ENCODE measurements around the gene ZNF100.

The ZNF100 gene

DNA sequence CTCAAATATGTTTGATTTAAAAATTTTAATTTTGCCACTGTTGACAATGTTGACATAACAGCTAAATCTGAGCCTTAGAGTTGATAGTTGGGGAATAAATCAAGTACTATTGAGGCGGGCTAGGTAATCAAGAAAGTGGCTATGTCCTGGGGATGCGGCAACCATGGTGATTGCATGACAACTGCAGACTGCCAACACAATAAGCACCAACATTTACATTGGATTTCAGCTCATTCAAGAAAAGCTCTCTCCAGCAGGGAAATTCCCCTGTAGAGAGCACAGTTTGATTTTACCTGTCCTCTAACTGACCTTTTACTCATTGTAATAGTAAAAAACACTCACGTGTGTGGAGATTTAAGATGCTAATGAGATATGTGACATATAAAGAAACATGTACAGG is 63.1 kb downstream of the ZNF100 start:
- Histone ChIP-seq H3K27me3 (ENCODE audit: control insufficient read depth in 1 of 2, insufficient read depth in 2 of 2, low read length in 2 of 2) (no peaks in the 10 kb centered on the region), H3K4me1 (ENCODE audit: control insufficient read depth, insufficient read depth, low read length) (no peaks in the 10 kb centered on the region), H3K4me3 (ENCODE audit: low read length in 2 of 2) (no peak overlapping the region), H3K27ac (ENCODE audit: low read length) (no peak overlapping the region), H3K9me3 (ENCODE audit: control insufficient read depth in 2 of 2, low read length in 2 of 2) (no peaks in the 10 kb centered on the region), H3K9ac (ENCODE audit: low read length in 2 of 2) (no peak overlapping the region), H3K36me3 (ENCODE audit: control insufficient read depth in 2 of 2, insufficient read depth in 2 of 2, low read length in 2 of 2) (no peaks in the 10 kb centered on the region)

DNA sequence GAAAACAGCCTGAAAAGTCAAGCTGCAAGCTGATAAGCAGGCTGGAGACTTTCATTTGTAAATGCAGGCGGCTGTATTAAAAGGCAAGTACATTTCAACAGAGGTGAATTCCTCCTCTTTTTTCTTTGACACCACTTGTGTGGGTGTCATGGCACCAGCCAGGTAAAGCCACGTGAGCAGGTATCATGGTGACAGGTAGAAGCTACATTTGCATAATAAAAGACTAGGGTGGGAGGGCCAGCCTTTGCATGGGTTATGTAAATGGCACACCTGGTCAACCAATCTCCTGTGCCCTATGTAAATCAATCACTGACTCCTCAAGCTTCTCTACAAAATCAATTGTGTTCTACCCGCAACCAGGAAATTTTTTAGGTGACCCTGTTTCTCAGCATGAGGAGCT is 68.2 kb downstream of the ZNF100 start:
- peaks cover 3% of the 10 kb centered on the region for H3K4me1 ChIP-seq (ENCODE audit: control insufficient read depth, insufficient read depth, low read length)
- H3K9me3 ChIP-seq (ENCODE audit: control insufficient read depth in 2 of 2, low read length in 2 of 2), result no peaks in the 10 kb centered on the region
- H3K27ac ChIP-seq (ENCODE audit: low read length), result no peak overlapping the region

DNA sequence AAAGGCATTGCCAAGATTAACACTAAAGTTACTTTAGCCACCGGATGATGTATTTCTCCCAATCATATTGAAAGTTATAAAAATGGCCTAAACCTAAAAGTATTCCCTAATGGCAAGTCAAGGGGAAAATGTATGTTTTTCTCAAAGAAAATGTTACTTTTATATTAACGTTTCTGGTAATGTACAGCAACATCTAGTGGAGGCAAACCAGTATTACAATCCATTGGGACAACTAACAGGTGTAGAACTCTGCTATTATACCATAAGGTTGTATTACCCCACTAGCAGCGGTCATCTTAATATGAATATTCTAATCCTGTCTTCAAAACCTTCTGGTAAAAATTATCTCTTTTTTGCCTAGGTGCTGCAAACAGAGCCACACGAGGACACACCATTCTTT is 69.2 kb downstream of the ZNF100 start:
- no peak overlapping the region for H3K4me3 ChIP-seq (ENCODE audit: low read length in 2 of 2)
- H3K36me3 ChIP-seq (ENCODE audit: control insufficient read depth in 2 of 2, insufficient read depth in 2 of 2, low read length in 2 of 2), result no peaks in the 10 kb centered on the region
- no peak overlapping the region for H3K27ac ChIP-seq (ENCODE audit: low read length)
- no peak overlapping the region for H3K9ac ChIP-seq (ENCODE audit: low read length in 2 of 2)
- no peaks in the 10 kb centered on the region for H3K27me3 ChIP-seq (ENCODE audit: control insufficient read depth in 1 of 2, insufficient read depth in 2 of 2, low read length in 2 of 2)
- H3K4me1 ChIP-seq (ENCODE audit: control insufficient read depth, insufficient read depth, low read length), result peaks cover 3% of the 10 kb centered on the region
- H3K9me3 ChIP-seq (ENCODE audit: control insufficient read depth in 2 of 2, low read length in 2 of 2), result no peaks in the 10 kb centered on the region

More for the DNA sequence above, 68.2 kb downstream of the ZNF100 start:
- no peaks in the 10 kb centered on the region for H3K27me3 ChIP-seq (ENCODE audit: control insufficient read depth in 1 of 2, insufficient read depth in 2 of 2, low read length in 2 of 2)
- no peak overlapping the region for H3K4me3 ChIP-seq (ENCODE audit: low read length in 2 of 2)
- H3K36me3 ChIP-seq (ENCODE audit: control insufficient read depth in 2 of 2, insufficient read depth in 2 of 2, low read length in 2 of 2), result no peaks in the 10 kb centered on the region
- no peak overlapping the region for H3K9ac ChIP-seq (ENCODE audit: low read length in 2 of 2)

DNA sequence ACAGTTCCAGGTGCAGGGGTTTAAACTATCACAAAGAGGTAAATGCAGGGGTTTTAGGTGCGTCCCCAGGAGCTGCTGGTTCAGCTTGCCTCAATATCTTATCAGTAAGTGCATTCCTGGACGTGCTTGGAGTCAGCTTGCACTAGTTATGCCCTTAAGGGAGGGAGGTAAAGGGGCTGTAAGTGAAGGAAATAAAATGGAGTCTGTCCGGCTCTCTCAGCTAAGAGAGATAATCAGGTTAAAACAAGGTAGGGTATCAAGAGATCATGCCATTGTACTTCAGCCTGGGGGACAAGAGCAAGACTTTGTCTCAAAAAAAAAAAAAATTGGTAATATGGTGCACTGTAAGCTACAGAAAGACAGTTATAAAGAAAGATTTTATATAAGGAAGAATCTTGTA is 69.7 kb downstream of the ZNF100 start:
- no peaks in the 10 kb centered on the region for H3K27me3 ChIP-seq (ENCODE audit: control insufficient read depth in 1 of 2, insufficient read depth in 2 of 2, low read length in 2 of 2)
- H3K4me1 ChIP-seq (ENCODE audit: control insufficient read depth, insufficient read depth, low read length), result peaks cover 3% of the 10 kb centered on the region
- no peak overlapping the region for H3K27ac ChIP-seq (ENCODE audit: low read length)
- H3K9ac ChIP-seq (ENCODE audit: low read length in 2 of 2), result no peak overlapping the region
- no peaks in the 10 kb centered on the region for H3K9me3 ChIP-seq (ENCODE audit: control insufficient read depth in 2 of 2, low read length in 2 of 2)
- H3K4me3 ChIP-seq (ENCODE audit: low read length in 2 of 2), result peak overlapping the region in 1 of 2 donors; percentile 54
- no peaks in the 10 kb centered on the region for H3K36me3 ChIP-seq (ENCODE audit: control insufficient read depth in 2 of 2, insufficient read depth in 2 of 2, low read length in 2 of 2)

DNA sequence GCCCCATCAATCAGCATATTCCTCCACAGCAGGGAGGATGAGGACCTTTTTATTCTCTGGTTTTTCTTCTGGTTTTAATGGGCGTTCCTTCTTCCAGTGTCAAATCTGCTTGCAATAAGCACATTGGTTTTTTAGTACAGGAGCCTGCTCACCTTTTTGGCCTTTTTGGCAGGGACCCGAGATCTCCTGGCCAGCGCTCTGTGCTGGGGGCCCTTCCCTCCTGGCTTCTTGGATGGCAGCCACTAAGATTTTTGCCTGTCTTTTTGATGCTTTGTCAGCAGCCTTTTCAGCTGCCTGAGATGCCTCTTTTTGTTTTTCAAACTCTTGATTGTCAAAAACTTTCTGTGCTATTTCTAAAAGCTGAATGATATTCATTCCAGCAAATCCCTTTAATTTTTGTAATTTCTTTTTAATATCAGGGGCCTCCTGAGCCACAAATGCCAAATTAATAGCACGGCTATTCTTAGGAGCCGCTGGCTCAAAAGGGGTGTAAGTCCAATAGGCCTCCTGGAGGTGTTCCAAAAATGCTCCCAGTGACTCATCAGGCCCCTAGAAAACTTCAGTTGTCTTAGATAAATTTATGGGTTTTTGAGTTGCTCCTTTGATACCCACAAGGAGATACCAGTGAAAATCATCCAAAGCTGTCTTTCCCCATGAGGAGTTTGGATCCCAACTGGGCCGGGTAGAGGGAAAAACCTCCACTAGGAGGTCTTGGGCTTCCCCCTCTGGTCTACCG is 73.0 kb downstream of the ZNF100 start:
- Histone ChIP-seq H3K27me3 (ENCODE audit: control insufficient read depth in 1 of 2, insufficient read depth in 2 of 2, low read length in 2 of 2) (no peaks in the 10 kb centered on the region), H3K9ac (ENCODE audit: low read length in 2 of 2) (no peak overlapping the region), H3K4me1 (ENCODE audit: control insufficient read depth, insufficient read depth, low read length) (peaks cover 3% of the 10 kb centered on the region), H3K36me3 (ENCODE audit: control insufficient read depth in 2 of 2, insufficient read depth in 2 of 2, low read length in 2 of 2) (no peaks in the 10 kb centered on the region), H3K9me3 (ENCODE audit: control insufficient read depth in 2 of 2, low read length in 2 of 2) (no peaks in the 10 kb centered on the region), H3K27ac (ENCODE audit: low read length) (no peak overlapping the region), H3K4me3 (ENCODE audit: low read length in 2 of 2) (no peak overlapping the region)

DNA sequence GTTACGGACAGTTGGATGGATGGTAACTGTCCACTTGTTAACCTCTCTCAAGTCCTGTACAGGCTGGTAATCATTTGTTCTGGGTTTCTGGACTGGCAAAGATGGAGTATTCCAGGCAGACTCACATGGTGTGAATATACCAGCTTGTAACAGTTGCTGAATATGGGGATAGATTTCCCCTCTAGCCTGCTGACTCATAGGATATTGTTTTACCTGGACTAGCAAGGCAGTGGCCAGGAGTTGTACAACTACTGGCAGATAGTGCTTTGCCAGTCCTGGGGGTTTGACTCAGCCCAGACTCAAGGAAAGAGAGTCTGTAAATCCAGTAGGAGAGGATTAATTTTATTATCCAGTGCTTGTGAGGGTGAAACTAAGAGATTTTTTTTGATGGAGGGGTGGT is 74.0 kb downstream of the ZNF100 start:
- H3K4me3 ChIP-seq (ENCODE audit: low read length in 2 of 2), result no peak overlapping the region
- H3K9ac ChIP-seq (ENCODE audit: low read length in 2 of 2), result no peak overlapping the region
- peaks cover 3% of the 10 kb centered on the region for H3K4me1 ChIP-seq (ENCODE audit: control insufficient read depth, insufficient read depth, low read length)
- no peaks in the 10 kb centered on the region for H3K27me3 ChIP-seq (ENCODE audit: control insufficient read depth in 1 of 2, insufficient read depth in 2 of 2, low read length in 2 of 2)
- H3K27ac ChIP-seq (ENCODE audit: low read length), result no peak overlapping the region
- no peaks in the 10 kb centered on the region for H3K36me3 ChIP-seq (ENCODE audit: control insufficient read depth in 2 of 2, insufficient read depth in 2 of 2, low read length in 2 of 2)
- no peaks in the 10 kb centered on the region for H3K9me3 ChIP-seq (ENCODE audit: control insufficient read depth in 2 of 2, low read length in 2 of 2)

DNA sequence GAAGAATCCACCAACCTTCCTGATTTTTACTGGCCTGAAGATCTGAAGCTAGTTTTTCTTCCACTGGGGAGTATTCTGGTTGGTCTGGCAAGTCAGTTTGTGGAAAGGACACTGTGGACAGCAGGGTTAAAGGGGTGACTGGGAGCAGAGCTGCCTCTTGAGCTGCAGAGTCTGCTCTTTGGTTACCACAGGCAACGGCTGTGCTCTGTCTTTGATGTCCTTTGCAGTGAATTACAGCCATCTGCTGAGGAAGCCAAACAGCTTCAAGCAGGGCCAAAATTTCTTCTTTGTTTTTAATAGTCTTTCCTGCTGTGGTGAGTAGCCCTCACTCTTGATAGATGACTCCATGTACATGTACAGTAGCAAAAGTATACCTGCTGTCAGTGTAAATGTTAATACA is 75.7 kb downstream of the ZNF100 start:
- no peaks in the 10 kb centered on the region for H3K27me3 ChIP-seq (ENCODE audit: control insufficient read depth in 1 of 2, insufficient read depth in 2 of 2, low read length in 2 of 2)
- H3K36me3 ChIP-seq (ENCODE audit: control insufficient read depth in 2 of 2, insufficient read depth in 2 of 2, low read length in 2 of 2), result no peaks in the 10 kb centered on the region
- no peak overlapping the region for H3K4me3 ChIP-seq (ENCODE audit: low read length in 2 of 2)
- no peaks in the 10 kb centered on the region for H3K9me3 ChIP-seq (ENCODE audit: control insufficient read depth in 2 of 2, low read length in 2 of 2)
- H3K9ac ChIP-seq (ENCODE audit: low read length in 2 of 2), result no peak overlapping the region
- peaks cover 2% of the 10 kb centered on the region for H3K4me1 ChIP-seq (ENCODE audit: control insufficient read depth, insufficient read depth, low read length)
- no peak overlapping the region for H3K27ac ChIP-seq (ENCODE audit: low read length)

DNA sequence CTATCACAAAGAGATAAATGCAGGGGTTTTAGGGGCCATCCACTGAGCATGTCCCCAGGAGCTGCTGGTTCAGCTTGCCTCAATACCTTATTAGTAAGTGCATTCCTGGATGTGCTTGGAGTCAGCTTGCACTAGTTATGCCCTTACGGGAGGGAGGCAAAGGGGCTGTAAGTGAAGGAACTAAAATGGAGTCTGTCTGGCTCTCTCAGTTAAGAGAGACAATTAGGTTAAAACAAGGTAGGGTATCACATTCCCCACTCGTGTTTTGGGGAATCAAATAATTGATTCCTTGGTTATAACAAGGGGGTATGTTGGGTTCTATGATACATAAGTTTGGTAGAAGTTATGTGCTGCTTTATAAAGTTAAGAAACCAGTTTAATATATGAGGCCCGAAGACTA is 78.9 kb downstream of the ZNF100 start:
- no peaks in the 10 kb centered on the region for H3K4me1 ChIP-seq (ENCODE audit: control insufficient read depth, insufficient read depth, low read length)
- no peaks in the 10 kb centered on the region for H3K27me3 ChIP-seq (ENCODE audit: control insufficient read depth in 1 of 2, insufficient read depth in 2 of 2, low read length in 2 of 2)
- H3K9me3 ChIP-seq (ENCODE audit: control insufficient read depth in 2 of 2, low read length in 2 of 2), result no peaks in the 10 kb centered on the region
- no peaks in the 10 kb centered on the region for H3K36me3 ChIP-seq (ENCODE audit: control insufficient read depth in 2 of 2, insufficient read depth in 2 of 2, low read length in 2 of 2)
- H3K27ac ChIP-seq (ENCODE audit: low read length), result no peak overlapping the region
- H3K4me3 ChIP-seq (ENCODE audit: low read length in 2 of 2), result no peak overlapping the region
- H3K9ac ChIP-seq (ENCODE audit: low read length in 2 of 2), result no peak overlapping the region

DNA sequence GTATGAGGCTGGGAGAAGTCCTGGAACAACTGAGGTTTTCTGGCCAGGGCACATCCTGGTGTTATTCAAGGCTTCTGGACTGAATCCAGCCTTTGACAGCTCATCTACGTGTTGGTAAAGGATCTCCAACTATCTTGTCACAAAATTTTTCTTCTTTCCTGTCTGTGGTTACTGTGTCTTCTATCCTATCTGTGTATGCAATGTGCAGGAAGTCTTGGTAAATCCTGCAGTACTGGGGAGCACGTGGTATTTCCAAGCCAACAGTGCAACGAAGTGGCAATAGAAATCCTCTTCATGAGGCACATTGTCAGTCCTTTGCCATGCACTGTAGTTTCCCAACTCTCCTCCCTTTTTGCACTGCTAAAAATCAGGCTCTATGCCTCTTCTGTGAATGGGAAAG is 86.7 kb downstream of the ZNF100 start:
- Histone ChIP-seq H3K9ac (ENCODE audit: low read length in 2 of 2) (no peak overlapping the region), H3K4me3 (ENCODE audit: low read length in 2 of 2) (no peak overlapping the region), H3K36me3 (ENCODE audit: control insufficient read depth in 2 of 2, insufficient read depth in 2 of 2, low read length in 2 of 2) (no peaks in the 10 kb centered on the region), H3K4me1 (ENCODE audit: control insufficient read depth, insufficient read depth, low read length) (peaks cover 2% of the 10 kb centered on the region), H3K9me3 (ENCODE audit: control insufficient read depth in 2 of 2, low read length in 2 of 2) (no peaks in the 10 kb centered on the region), H3K27me3 (ENCODE audit: control insufficient read depth in 1 of 2, insufficient read depth in 2 of 2, low read length in 2 of 2) (peaks cover 0 to 6% of the 10 kb centered on the region in 2 donors), H3K27ac (ENCODE audit: low read length) (no peak overlapping the region)

DNA sequence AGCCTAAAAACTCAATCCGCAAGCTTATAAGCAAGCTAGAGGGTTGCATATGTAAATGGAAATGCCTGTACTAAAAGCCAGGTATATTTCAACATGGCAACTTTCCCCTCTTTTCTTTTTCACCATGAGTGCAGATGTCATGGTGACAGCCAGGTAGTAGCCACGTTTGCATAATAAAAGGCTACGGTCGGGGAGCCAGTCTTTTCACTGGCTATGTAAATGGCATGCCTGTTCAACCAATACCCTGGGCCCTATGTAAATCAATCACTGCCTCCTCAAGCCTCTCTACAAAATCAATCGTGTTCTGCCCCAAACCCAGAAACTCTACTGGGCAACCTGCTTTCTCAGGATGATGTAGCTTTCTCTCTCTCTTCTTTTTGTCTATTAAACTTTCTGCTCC is 87.4 kb downstream of the ZNF100 start:
- Histone ChIP-seq H3K9me3 (ENCODE audit: control insufficient read depth in 2 of 2, low read length in 2 of 2) (no peaks in the 10 kb centered on the region), H3K4me3 (ENCODE audit: low read length in 2 of 2) (no peak overlapping the region), H3K36me3 (ENCODE audit: control insufficient read depth in 2 of 2, insufficient read depth in 2 of 2, low read length in 2 of 2) (no peaks in the 10 kb centered on the region), H3K27ac (ENCODE audit: low read length) (no peak overlapping the region), H3K4me1 (ENCODE audit: control insufficient read depth, insufficient read depth, low read length) (peaks cover 2% of the 10 kb centered on the region), H3K27me3 (ENCODE audit: control insufficient read depth in 1 of 2, insufficient read depth in 2 of 2, low read length in 2 of 2) (peaks cover 0 to 6% of the 10 kb centered on the region in 2 donors), H3K9ac (ENCODE audit: low read length in 2 of 2) (no peak overlapping the region)

DNA sequence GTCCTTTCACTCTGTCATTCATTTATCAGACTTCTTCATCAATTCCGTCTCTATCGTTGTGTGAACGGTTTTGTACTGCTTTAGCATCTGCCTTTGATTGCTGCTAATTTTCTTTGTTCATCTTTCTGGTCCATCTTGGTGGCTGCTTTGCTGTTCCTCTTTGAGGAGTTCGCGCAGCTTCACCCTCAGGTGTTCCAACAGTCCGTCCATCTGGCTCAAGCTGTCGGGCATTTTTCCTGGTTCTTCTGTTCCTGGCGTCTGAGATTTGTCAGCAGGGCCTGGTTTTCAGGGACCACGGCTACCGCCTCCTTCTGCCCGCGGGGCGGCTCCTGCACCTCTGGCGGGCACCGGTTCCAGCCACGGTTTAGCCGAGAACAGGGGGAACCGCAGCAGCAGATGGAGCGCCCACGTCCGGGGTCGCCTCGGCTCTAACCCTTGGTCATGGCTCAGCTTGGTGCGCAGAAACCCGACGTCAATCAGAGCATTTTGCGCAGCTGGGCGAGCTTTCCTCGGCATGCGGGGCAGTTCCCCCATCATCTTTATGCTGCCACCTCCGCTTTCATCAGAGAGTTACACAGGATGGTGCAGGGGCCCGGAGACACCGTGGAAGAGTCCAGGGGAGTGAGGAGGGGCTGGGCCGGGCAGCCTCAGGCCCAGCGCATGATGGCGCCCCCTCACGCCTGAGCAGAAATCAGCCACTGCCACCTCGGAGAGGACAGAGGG is 89.5 kb downstream of the ZNF100 start:
- H3K9me3 ChIP-seq (ENCODE audit: control insufficient read depth in 2 of 2, low read length in 2 of 2), result no peaks in the 10 kb centered on the region
- no peaks in the 10 kb centered on the region for H3K36me3 ChIP-seq (ENCODE audit: control insufficient read depth in 2 of 2, insufficient read depth in 2 of 2, low read length in 2 of 2)
- peaks cover 4% of the 10 kb centered on the region for H3K4me1 ChIP-seq (ENCODE audit: control insufficient read depth, insufficient read depth, low read length)
- no peak overlapping the region for H3K27ac ChIP-seq (ENCODE audit: low read length)
- H3K9ac ChIP-seq (ENCODE audit: low read length in 2 of 2), result peak overlapping the region in 1 of 2 donors; percentile 29
- H3K27me3 ChIP-seq (ENCODE audit: control insufficient read depth in 1 of 2, insufficient read depth in 2 of 2, low read length in 2 of 2), result peaks cover 0 to 6% of the 10 kb centered on the region in 2 donors
- H3K4me3 ChIP-seq (ENCODE audit: low read length in 2 of 2), result peak overlapping the region in 1 of 2 donors; percentile 61

Measured in stomach smooth muscle (tissue), 2 donors.